WTC11 (cell line): ENCODE measurements around the gene RALY.
"Not testable (repeated sequence)": the region's sequence is repeated elsewhere in the genome, so short reads cannot be mapped to it uniquely, and the experiment has no call there.

Experiments used
- CBFB ChIP-seq: sonication (generic); formaldehyde crosslinking; IDR thresholded peaks from 2 replicates; pipeline ENCODE4 v1.8.1; 2022; ENCODE audit warnings: mild to moderate bottlenecking, low read depth, missing genetic modification reagents
- CTCF ChIP-seq: fragments of 200-600 bp; IDR thresholded peaks from 2 replicates; pipeline ENCODE4 v1.8.0; 2022; ENCODE audit warnings: antibody characterized with exemption
- FOXP4 ChIP-seq: sonication (generic); formaldehyde crosslinking; IDR thresholded peaks from 2 replicates; pipeline ENCODE4 v1.8.0; 2022; ENCODE audit warnings: mild to moderate bottlenecking, missing genetic modification reagents
- GRHL2 ChIP-seq: fragments of 250-450 bp; sonication (Bioruptor Pico); IDR thresholded peaks from 2 replicates; pipeline ENCODE4 v1.8.0; 2022; ENCODE audit warnings: mild to moderate bottlenecking, moderate library complexity; ENCODE audit not compliant: insufficient replicate concordance, severe bottlenecking
- IRF1 ChIP-seq: sonication (generic); formaldehyde crosslinking; IDR thresholded peaks from 2 replicates; pipeline ENCODE4 v1.8.0; 2023; ENCODE audit warnings: missing genetic modification reagents
- IRF2 ChIP-seq: sonication (generic); formaldehyde crosslinking; IDR thresholded peaks from 2 replicates; pipeline ENCODE4 v1.8.0; 2022; ENCODE audit warnings: low read depth, missing genetic modification reagents, borderline replicate concordance
- MYBL2 ChIP-seq: sonication (generic); formaldehyde crosslinking; IDR thresholded peaks from 2 replicates; pipeline ENCODE4 v1.8.1; 2023; ENCODE audit warnings: mild to moderate bottlenecking, moderate library complexity, missing genetic modification reagents
- OVOL2 ChIP-seq: fragments of 250-450 bp; sonication (Bioruptor Pico); IDR thresholded peaks from 2 replicates; pipeline ENCODE4 v1.9.0; 2021; ENCODE audit warnings: mild to moderate bottlenecking, borderline replicate concordance
- PRRX2 ChIP-seq: fragments of 250-450 bp; sonication (Bioruptor Pico); IDR thresholded peaks from 2 replicates; pipeline ENCODE4 v1.8.0; 2021; ENCODE audit warnings: mild to moderate bottlenecking
- ZNF396 ChIP-seq: fragments of 250-450 bp; sonication (Bioruptor Pico); IDR thresholded peaks from 2 replicates; pipeline ENCODE4 v1.8.0; 2021; ENCODE audit warnings: mild to moderate bottlenecking, moderate library complexity, borderline replicate concordance
- TF ChIP-seq, protein P1 (sequence below): sonication (generic); formaldehyde crosslinking; IDR thresholded peaks from 2 replicates; pipeline ENCODE4 v1.8.1; 2022; ENCODE audit warnings: low read depth, missing genetic modification reagents, borderline replicate concordance

GRCh38 chr20:34028013-34028412 lies 34.3 kb downstream of the RALY start:
- not testable (repeated sequence) for TF ChIP-seq PRRX2 (CRISPR knock-in tag); CTCF; ZNF396 (CRISPR knock-in tag); OVOL2 (CRISPR knock-in tag); CBFB (CRISPR knock-in tag); IRF2 (CRISPR knock-in tag); MYBL2; FOXP4 (CRISPR knock-in tag); GRHL2 (CRISPR knock-in tag); IRF1 (CRISPR knock-in tag)
- TF ChIP-seq, protein P1, sequence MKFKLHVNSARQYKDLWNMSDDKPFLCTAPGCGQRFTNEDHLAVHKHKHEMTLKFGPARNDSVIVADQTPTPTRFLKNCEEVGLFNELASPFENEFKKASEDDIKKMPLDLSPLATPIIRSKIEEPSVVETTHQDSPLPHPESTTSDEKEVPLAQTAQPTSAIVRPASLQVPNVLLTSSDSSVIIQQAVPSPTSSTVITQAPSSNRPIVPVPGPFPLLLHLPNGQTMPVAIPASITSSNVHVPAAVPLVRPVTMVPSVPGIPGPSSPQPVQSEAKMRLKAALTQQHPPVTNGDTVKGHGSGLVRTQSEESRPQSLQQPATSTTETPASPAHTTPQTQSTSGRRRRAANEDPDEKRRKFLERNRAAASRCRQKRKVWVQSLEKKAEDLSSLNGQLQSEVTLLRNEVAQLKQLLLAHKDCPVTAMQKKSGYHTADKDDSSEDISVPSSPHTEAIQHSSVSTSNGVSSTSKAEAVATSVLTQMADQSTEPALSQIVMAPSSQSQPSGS (CRISPR knock-in tag): not testable (repeated sequence)
